Lung (tissue), 12 donors: ENCODE measurements around the gene RC3H2. TPM values are rescaled to one million over a fixed set of nuclear protein-coding genes. Genes with fewer than 3 reads are reported as not detected.

Source experiments
- ATAC-seq: fragments of 200-7000 bp; cut with Tn5 transposase; one replicate; pipeline ENCODE4 v1.9.1; 2020; ENCODE audit warnings: moderate number of reproducible peaks; ENCODE audit not compliant: insufficient read depth, low FRiP score
- DNase-seq, 3 donors: peaks; one replicate each; pipeline ENCODE4 v3.0.0-alpha.2; 2013 to 2017
- H3K27ac ChIP-seq, 2 donors: one replicate each; pipeline ENCODE4 v1.5.1; 2013; ENCODE audit warnings: mild to moderate bottlenecking in 2 of 2, moderate library complexity in 2 of 2, control low read depth in 1 of 2, inconsistent platforms in 1 of 2, low read depth in 1 of 2, low read length in 1 of 2
- H3K27me3 ChIP-seq, 3 donors: one replicate each; pipeline ENCODE4 v1.5.1; 2013; ENCODE audit warnings: low read length in 2 of 3; ENCODE audit not compliant: control insufficient read depth in 3 of 3, insufficient read depth in 3 of 3
- H3K36me3 ChIP-seq, 4 donors: one replicate each; pipeline ENCODE4 v1.5.1; 2013; ENCODE audit warnings: low read length in 4 of 4, mild to moderate bottlenecking in 1 of 4, moderate library complexity in 1 of 4; ENCODE audit not compliant: control insufficient read depth in 4 of 4, insufficient read depth in 4 of 4
- H3K4me1 ChIP-seq, 5 donors: one replicate each; pipeline ENCODE4 v1.5.1; 2013; ENCODE audit warnings: low read length in 5 of 5, mild to moderate bottlenecking in 2 of 5, moderate library complexity in 1 of 5; ENCODE audit not compliant: control insufficient read depth in 5 of 5, insufficient read depth in 5 of 5
- H3K4me3 ChIP-seq: one replicate; pipeline ENCODE4 v1.5.1; 2013; ENCODE audit warnings: mild to moderate bottlenecking, control low read depth, moderate library complexity
- H3K9ac ChIP-seq, 2 donors: one replicate each; pipeline ENCODE4 v1.5.1; 2013; ENCODE audit warnings: low read length in 2 of 2, control low read depth in 1 of 2; ENCODE audit not compliant: insufficient read depth in 1 of 2
- H3K9me3 ChIP-seq, 4 donors: one replicate each; pipeline ENCODE4 v1.5.1; 2013; ENCODE audit warnings: low read length in 3 of 4, mild to moderate bottlenecking in 1 of 4, moderate library complexity in 1 of 4; ENCODE audit not compliant: control insufficient read depth in 4 of 4, insufficient read depth in 3 of 4
- WGBS, 2 donors: extraction: QIAGEN DNeasy Blood & Tissue Kit; methylation state at CpG; one replicate each; pipeline ENCODE4 v1.1.7; 2013; 5-methylcytosine and 5-hydroxymethylcytosine counted together
- polyA plus RNA-seq, 2 donors: library from polyadenylated mRNA; stranded (reverse); fragments of 200-250 nt; gene quantifications; one replicate each; pipeline ENCODE4 v1.2.1, GENCODE V29; 2013
- total RNA-seq, 2 donors: library from RNA; depleted of rRNA in 1 of 2; stranded (reverse); fragments of >200 nt in 1 of 2; gene quantifications; one replicate each; pipeline ENCODE4 v1.2.1, GENCODE V29; 2014 to 2021
- TF ChIP-seq, protein P1 (sequence below): IDR thresholded peaks from 2 replicates; pipeline ENCODE4 v1.5.1; 2012; ENCODE audit warnings: mild to moderate bottlenecking; ENCODE audit errors: control extremely low read depth, extremely low read depth
- donor health status: control.
- donor health status: control.
- donor health status: Bipolar disorder and iron deficiency.
- donor health status: healthy.
- donor health status: DM: yes; HTN: yes; CAD: no.

Gene RC3H2
- total and polyA plus RNA-seq, 4 donors = 11.9 to 60.2 (median 25.4) TPM

- Histone ChIP-seq H3K27me3 (no peaks in the 10 kb centered on the region), H3K27ac (peak overlapping the region in 1 of 2 donors; percentile 42), H3K4me1 (peaks cover 0 to 10% (median 4%) of the 10 kb centered on the region in 5 donors), H3K9ac (no peak overlapping the region), H3K36me3 (peaks cover 16 to 30% (median 22%) of the 10 kb centered on the region in 4 donors), H3K9me3 (no peaks in the 10 kb centered on the region), H3K4me3 (no peak overlapping the region)
- DNase-seq (no peak), ATAC-seq (no peak)
- 91 to 92% methylated on average over 6 of the region's 6 CpGs for WGBS, 2 donors
- TF ChIP-seq, protein P1, sequence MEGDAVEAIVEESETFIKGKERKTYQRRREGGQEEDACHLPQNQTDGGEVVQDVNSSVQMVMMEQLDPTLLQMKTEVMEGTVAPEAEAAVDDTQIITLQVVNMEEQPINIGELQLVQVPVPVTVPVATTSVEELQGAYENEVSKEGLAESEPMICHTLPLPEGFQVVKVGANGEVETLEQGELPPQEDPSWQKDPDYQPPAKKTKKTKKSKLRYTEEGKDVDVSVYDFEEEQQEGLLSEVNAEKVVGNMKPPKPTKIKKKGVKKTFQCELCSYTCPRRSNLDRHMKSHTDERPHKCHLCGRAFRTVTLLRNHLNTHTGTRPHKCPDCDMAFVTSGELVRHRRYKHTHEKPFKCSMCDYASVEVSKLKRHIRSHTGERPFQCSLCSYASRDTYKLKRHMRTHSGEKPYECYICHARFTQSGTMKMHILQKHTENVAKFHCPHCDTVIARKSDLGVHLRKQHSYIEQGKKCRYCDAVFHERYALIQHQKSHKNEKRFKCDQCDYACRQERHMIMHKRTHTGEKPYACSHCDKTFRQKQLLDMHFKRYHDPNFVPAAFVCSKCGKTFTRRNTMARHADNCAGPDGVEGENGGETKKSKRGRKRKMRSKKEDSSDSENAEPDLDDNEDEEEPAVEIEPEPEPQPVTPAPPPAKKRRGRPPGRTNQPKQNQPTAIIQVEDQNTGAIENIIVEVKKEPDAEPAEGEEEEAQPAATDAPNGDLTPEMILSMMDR = no peak
These were observed 83.1 kb downstream of the RC3H2 start for GRCh38 chr9:122822056-122822455.

DNA sequence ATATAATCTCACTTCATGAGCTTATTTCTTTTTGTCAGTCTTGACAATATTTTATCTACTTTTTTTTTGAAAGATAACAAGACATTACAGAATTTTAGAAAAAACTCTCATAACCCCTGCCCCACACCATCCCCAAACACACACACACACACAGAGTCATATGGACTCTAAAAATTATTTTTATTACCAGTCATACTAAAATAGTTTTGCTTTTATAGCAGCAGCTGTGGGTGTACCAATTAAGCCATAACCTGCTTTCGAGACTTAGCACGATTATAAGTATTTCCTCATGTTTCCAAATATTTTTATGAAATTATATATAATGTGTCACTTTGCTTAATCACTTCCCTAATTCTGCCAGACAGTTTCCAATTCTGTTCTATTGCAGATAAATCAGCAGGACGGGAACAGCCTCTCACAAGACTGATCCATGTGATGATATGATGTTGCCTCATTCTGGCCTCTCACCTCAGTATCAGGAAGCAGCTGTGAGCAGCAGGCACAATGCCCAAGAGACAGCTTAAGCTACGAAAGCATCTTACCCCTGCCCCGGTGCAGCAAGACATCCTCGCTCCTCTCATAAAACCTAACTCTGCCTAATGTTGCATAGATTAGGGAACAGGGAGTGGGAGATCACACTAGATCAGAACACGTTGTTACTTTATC, 83.7 kb downstream of the RC3H2 start:
- Histone ChIP-seq H3K9me3 (no peaks in the 10 kb centered on the region), H3K36me3 (peaks cover 16 to 36% (median 23%) of the 10 kb centered on the region in 4 donors), H3K27ac (peak overlapping the region in 1 of 2 donors; percentile 42), H3K9ac (no peak overlapping the region), H3K4me3 (no peak overlapping the region), H3K4me1 (peaks cover 0 to 10% (median 0%) of the 10 kb centered on the region in 5 donors), H3K27me3 (no peaks in the 10 kb centered on the region)
- TF ChIP-seq, protein P1 = no peak
- ATAC-seq (peak; percentile 34), DNase-seq (peak in 1 of 3 donors; percentile 33)
- WGBS, 2 donors = 14 to 33% methylated on average over 7 of the region's 7 CpGs

DNA sequence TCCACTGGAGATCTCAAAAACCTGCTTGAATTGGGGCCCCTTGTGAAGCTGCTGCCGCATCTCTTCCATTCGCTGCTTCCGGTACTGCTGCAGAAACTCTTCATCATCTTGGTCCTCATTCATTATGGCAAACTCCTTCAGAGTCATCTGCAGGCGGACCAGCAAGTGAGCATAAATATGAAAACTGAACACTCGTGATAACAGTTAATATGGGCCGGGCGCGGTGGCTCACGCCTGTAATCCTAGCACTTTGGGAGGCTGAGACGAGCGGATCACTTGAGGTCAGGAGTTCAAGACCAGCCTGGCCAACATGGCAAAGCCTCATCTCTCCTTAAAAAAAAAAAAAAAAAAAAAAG, 84.7 kb downstream of the RC3H2 start:
- TF ChIP-seq, protein P1 = no peak
- peaks cover 12 to 36% (median 22%) of the 10 kb centered on the region in 4 donors for H3K36me3 ChIP-seq
- H3K4me3 ChIP-seq = no peak overlapping the region
- ATAC-seq (no peak), DNase-seq (no peak)
- no peaks in the 10 kb centered on the region for H3K9me3 ChIP-seq
- WGBS, 2 donors = 91 to 94% methylated on average over 11 of the region's 11 CpGs
- no peak overlapping the region for H3K9ac ChIP-seq
- H3K4me1 ChIP-seq = peaks cover 0 to 7% (median 0%) of the 10 kb centered on the region in 5 donors
- peak overlapping the region in 1 of 2 donors; percentile 79 for H3K27ac ChIP-seq
- H3K27me3 ChIP-seq = no peaks in the 10 kb centered on the region
